Neural cell (in vitro differentiated cells): Measurements from ENCODE around the gene VSIG2. TPM values are rescaled to one million over a fixed set of nuclear protein-coding genes. Genes with fewer than 3 reads are reported as not detected.

Experiments
- H2AFZ ChIP-seq: fragments of 200-600, 300-800 bp; sonication (generic), shearing (Covaris generic); 2 replicates; pipeline ENCODE4 v1.6.0; 2014; ENCODE audit warnings: low read depth, mild to moderate bottlenecking, antibody characterized with exemption, low read length, moderate library complexity
- H3F3A ChIP-seq: fragments of 200-600 bp; shearing (Covaris generic); 2 replicates; pipeline ENCODE4 v1.6.1; 2016; ENCODE audit warnings: mild to moderate bottlenecking, moderate library complexity, mixed read lengths, antibody characterized with exemption, low read length; ENCODE audit not compliant: insufficient read depth, poor library complexity, severe bottlenecking
- H3K27ac ChIP-seq: fragments of 200-600, 300-800 bp; sonication (generic), shearing (Covaris generic); 2 replicates; pipeline ENCODE4 v1.5.1; 2014; ENCODE audit warnings: mild to moderate bottlenecking, low read length, moderate library complexity
- H3K27me3 ChIP-seq: fragments of 300-800, 200-600 bp; sonication (generic), shearing (Covaris generic); 2 replicates; pipeline ENCODE4 v1.6.0; 2014; ENCODE audit warnings: mild to moderate bottlenecking, low read depth, low read length, moderate library complexity; ENCODE audit not compliant: insufficient read depth
- H3K36me3 ChIP-seq: fragments of 300-800, 200-600 bp; sonication (generic), shearing (Covaris generic); 2 replicates; pipeline ENCODE4 v1.5.1; 2014; ENCODE audit warnings: mild to moderate bottlenecking, antibody characterized with exemption, low read length, moderate library complexity; ENCODE audit not compliant: insufficient read depth
- H3K4me2 ChIP-seq: fragments of 300-800, 200-600 bp; sonication (generic), shearing (Covaris generic); 2 replicates; pipeline ENCODE4 v1.6.0; 2014; ENCODE audit warnings: mild to moderate bottlenecking, low read length
- H3K4me3 ChIP-seq: fragments of 300-800, 200-600 bp; sonication (generic), shearing (Covaris generic); 2 replicates; pipeline ENCODE4 v1.5.1; 2014; ENCODE audit warnings: mild to moderate bottlenecking, low read length, moderate library complexity
- H3K79me2 ChIP-seq: fragments of 200-600 bp; shearing (Covaris generic); replicated peaks from 2 replicates; pipeline ENCODE4 v1.6.0; 2014; ENCODE audit warnings: mild to moderate bottlenecking, low read length, moderate library complexity; ENCODE audit not compliant: insufficient read depth
- H3K9ac ChIP-seq: fragments of 300-800, 200-600 bp; sonication (generic), shearing (Covaris generic); 2 replicates; pipeline ENCODE4 v1.6.1; 2016; ENCODE audit warnings: mild to moderate bottlenecking, low read length, mixed read lengths
- H3K9me2 ChIP-seq: fragments of 200-600 bp; shearing (Covaris generic); 2 replicates; pipeline ENCODE4 v1.6.1; 2016; ENCODE audit warnings: mild to moderate bottlenecking, low read length, mixed read lengths; ENCODE audit not compliant: insufficient read depth
- H3K9me3 ChIP-seq: fragments of 200-600, 300-800 bp; sonication (generic), shearing (Covaris generic); 2 replicates; pipeline ENCODE4 v1.6.1; 2016; ENCODE audit warnings: mild to moderate bottlenecking, mixed run types, low read length, moderate library complexity, mixed read lengths
- H4K20me1 ChIP-seq: fragments of 200-600 bp; shearing (Covaris generic); 2 replicates; pipeline ENCODE4 v1.6.1; 2016; ENCODE audit warnings: mild to moderate bottlenecking, mixed run types; ENCODE audit not compliant: insufficient read depth
- CTCF ChIP-seq: fragments of 450-650 bp; IDR thresholded peaks from 2 replicates; pipeline ENCODE4 v1.5.1; 2014; ENCODE audit warnings: antibody characterized with exemption, mild to moderate bottlenecking, moderate library complexity; ENCODE audit not compliant: poor library complexity, severe bottlenecking
- EP300 ChIP-seq: fragments of 450-650 bp; conservative IDR thresholded peaks from 2 replicates; pipeline ENCODE4 v1.6.1; 2014; ENCODE audit warnings: antibody characterized with exemption, mild to moderate bottlenecking, moderate library complexity; ENCODE audit not compliant: poor library complexity, severe bottlenecking
- EZH2 ChIP-seq: fragments of 200-600, 300-800 bp; shearing (Covaris generic), sonication (generic); IDR thresholded peaks from 2 replicates; pipeline ENCODE4 v1.6.1; 2014; ENCODE audit warnings: antibody characterized with exemption, low read length, borderline replicate concordance, mild to moderate bottlenecking; ENCODE audit not compliant: insufficient read depth, poor library complexity, severe bottlenecking
- MXI1 ChIP-seq: fragments of 450-650 bp; conservative IDR thresholded peaks from 2 replicates; pipeline ENCODE4 v1.6.1; 2014; ENCODE audit warnings: antibody characterized with exemption, mild to moderate bottlenecking; ENCODE audit not compliant: poor library complexity, severe bottlenecking
- POLR2AphosphoS5 ChIP-seq: IDR thresholded peaks from 2 replicates; pipeline ENCODE4 v1.6.1; 2012
- RAD21 ChIP-seq: fragments of 450-650 bp; conservative IDR thresholded peaks from 2 replicates; pipeline ENCODE4 v1.6.1; 2014; ENCODE audit warnings: antibody characterized with exemption, mild to moderate bottlenecking, moderate library complexity
- REST ChIP-seq: IDR thresholded peaks from 2 replicates; pipeline ENCODE4 v1.6.1; 2012; ENCODE audit warnings: borderline replicate concordance
- SMC3 ChIP-seq: fragments of 450-650 bp; conservative IDR thresholded peaks from 2 replicates; pipeline ENCODE4 v1.6.1; 2014; ENCODE audit warnings: antibody characterized with exemption, mild to moderate bottlenecking, moderate library complexity; ENCODE audit not compliant: poor library complexity
- TAF1 ChIP-seq: IDR thresholded peaks from 2 replicates; pipeline ENCODE4 v1.6.1; 2012; ENCODE audit warnings: low read depth
- polyA minus RNA-seq: library from RNA; depleted of rRNA, polyadenylated mRNA; stranded (reverse); fragments of >200 nt; gene quantifications from 2 replicates; pipeline ENCODE4 v1.2.3, GENCODE V29; 2014
- polyA plus RNA-seq: library from polyadenylated mRNA; depleted of rRNA; stranded (reverse); fragments of >200 nt; gene quantifications from 2 replicates; pipeline ENCODE4 v1.2.3, GENCODE V29; 2014

Gene VSIG2
- polyA plus RNA-seq (not detected in 2 replicates), polyA minus RNA-seq (not detected in 2 replicates)

- H3F3A ChIP-seq: no peaks in the 10 kb centered on the region
- H3K9me3 ChIP-seq: no peaks in the 10 kb centered on the region
- H3K27ac ChIP-seq: no peak within 1 kb of the TSS
- H4K20me1 ChIP-seq: no peaks in the 10 kb centered on the region
- TF ChIP-seq RAD21 (no peak), EZH2 (peak; percentile 61)
- H2AFZ ChIP-seq: no peak within 1 kb of the TSS
- no peaks in the 10 kb centered on the region for H3K9me2 ChIP-seq
- H3K36me3 ChIP-seq: no peaks in the 10 kb centered on the region
- no peak within 1 kb of the TSS for H3K9ac ChIP-seq
- H3K79me2 ChIP-seq: no peaks in the 10 kb centered on the region
- no peak within 1 kb of the TSS for H3K4me2 ChIP-seq
- H3K4me3 ChIP-seq: no peak within 1 kb of the TSS
- H3K27me3 ChIP-seq: peaks cover 97% of the 10 kb centered on the region
These were observed at the start of gene VSIG2 for GRCh38 chr11:124751741-124752470. Gene VSIG2, minus strand, starts transcription at chr11:124752255. Its CDS starts 118 bp downstream, at chr11:124752137.

- H3K27me3 ChIP-seq: no peaks in the 10 kb centered on the region
- H3K79me2 ChIP-seq: peaks cover 33% of the 10 kb centered on the region
- H3K9me3 ChIP-seq: no peaks in the 10 kb centered on the region
- no peaks in the 10 kb centered on the region for H3K9me2 ChIP-seq
- no peaks in the 10 kb centered on the region for H3K36me3 ChIP-seq
- peak overlapping the region; percentile 91 for H3K4me3 ChIP-seq
- H2AFZ ChIP-seq: peak overlapping the region; percentile 100
- H4K20me1 ChIP-seq: no peaks in the 10 kb centered on the region
- peak overlapping the region; percentile 97 for H3K27ac ChIP-seq
- H3K9ac ChIP-seq: peak overlapping the region; percentile 98
- H3K4me2 ChIP-seq: peak overlapping the region; percentile 84
- TF ChIP-seq POLR2AphosphoS5: no peak
- no peak for TF ChIP-seq EP300
- no peak for TF ChIP-seq MXI1
- TF ChIP-seq TAF1: no peak
- no peak for TF ChIP-seq REST
- no peak for TF ChIP-seq SMC3
- no peak for TF ChIP-seq EZH2
- no peak for TF ChIP-seq CTCF
- peaks cover 4% of the 10 kb centered on the region for H3F3A ChIP-seq
These were observed 49.0 kb upstream of the VSIG2 start for GRCh38 chr11:124801014-124801413.
